ENCODE results near the gene TBC1D22A.

TBC1D22A gene

DNA sequence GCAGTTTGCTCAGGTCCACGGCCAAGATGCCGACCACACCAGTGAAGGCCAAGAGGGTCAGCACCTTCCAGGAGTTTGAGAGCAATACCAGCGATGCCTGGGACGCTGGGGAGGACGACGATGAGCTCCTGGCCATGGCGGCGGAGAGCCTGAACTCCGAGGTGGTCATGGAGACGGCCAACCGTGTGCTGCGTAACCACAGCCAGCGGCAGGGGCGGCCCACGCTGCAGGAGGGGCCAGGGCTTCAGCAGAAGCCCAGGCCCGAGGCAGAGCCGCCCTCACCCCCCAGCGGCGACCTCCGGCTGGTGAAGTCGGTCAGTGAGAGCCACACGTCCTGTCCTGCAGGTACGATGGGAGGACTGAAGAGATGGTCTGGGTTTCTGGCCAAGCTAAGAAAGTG, 31.0 kb downstream of the TBC1D22A start:
- H3K79me2 ChIP-seq (ENCODE audit: low read length), result peaks cover 42% of the 10 kb centered on the region
- DNase-seq, result no peak
- H3K4me1 ChIP-seq (ENCODE audit: low read length), result peaks cover 27% of the 10 kb centered on the region
- no peaks in the 10 kb centered on the region for H3K9me3 ChIP-seq (replicated peaks; ENCODE audit: insufficient read depth, low read length)
- H3K36me3 ChIP-seq (replicated peaks; ENCODE audit: insufficient read depth, low read length), result no peaks in the 10 kb centered on the region
- H3K27me3 ChIP-seq (replicated peaks; ENCODE audit: insufficient read depth, low read length), result no peaks in the 10 kb centered on the region
- no peak overlapping the region for H3K27ac ChIP-seq (ENCODE audit: low read length)
- no peak overlapping the region for H3K4me3 ChIP-seq (ENCODE audit: low read length)
- no peaks in the 10 kb centered on the region for H3K9me2 ChIP-seq (replicated peaks; ENCODE audit: insufficient read depth, low read length)
- TF ChIP-seq EZH2 (optimal IDR thresholded peaks at IDR 0.05; ENCODE audit: low read depth, low read length), result no peak
- no peak for TF ChIP-seq CTCF (IDR thresholded peaks at IDR 0.05; ENCODE audit: low read length)
- TF ChIP-seq EZH2phosphoT487 (IDR thresholded peaks at IDR 0.05; ENCODE audit: low read length), result no peak
- no peak overlapping the region for H2AFZ ChIP-seq (ENCODE audit: low read length)
- H3K4me2 ChIP-seq (ENCODE audit: low read depth, low read length), result no peak overlapping the region
- H3F3A ChIP-seq (ENCODE audit: insufficient read depth, low read length), result peaks cover 24% of the 10 kb centered on the region
- H4K20me1 ChIP-seq (ENCODE audit: insufficient read depth, low read length), result 0 out of 2 replicates have a peak, but pooled peaks cover 3% of the 10 kb centered on the region
- H3K9ac ChIP-seq (ENCODE audit: low read length), result no peak overlapping the region

DNA sequence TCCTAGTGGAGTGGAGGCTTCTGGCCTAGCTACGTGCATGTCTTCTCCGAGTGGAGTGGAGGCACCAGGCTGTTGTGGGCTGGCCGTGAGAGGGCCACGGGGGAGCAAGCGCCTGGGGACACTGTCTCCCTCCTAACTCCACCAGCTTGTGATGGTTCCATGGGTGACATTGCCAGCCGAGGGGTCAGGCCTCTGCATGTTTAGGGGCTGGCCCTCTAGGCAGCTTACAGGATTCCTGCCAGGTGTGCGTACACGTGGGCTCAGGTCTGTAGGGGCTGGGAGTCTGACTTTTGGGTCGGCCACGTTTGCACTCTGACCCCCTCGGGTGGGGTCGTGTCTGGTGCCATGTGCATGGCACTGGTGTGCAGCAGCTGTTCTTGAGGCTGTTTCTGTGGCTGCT, 31.6 kb downstream of the TBC1D22A start:
- TF ChIP-seq EZH2 (optimal IDR thresholded peaks at IDR 0.05; ENCODE audit: low read depth, low read length), result no peak
- TF ChIP-seq EZH2phosphoT487 (IDR thresholded peaks at IDR 0.05; ENCODE audit: low read length), result no peak
- no peak for TF ChIP-seq CTCF (IDR thresholded peaks at IDR 0.05; ENCODE audit: low read length)
- DNase-seq, result no peak
- no peak overlapping the region for H3K27ac ChIP-seq (ENCODE audit: low read length)
- H3K9ac ChIP-seq (ENCODE audit: low read length), result no peak overlapping the region
- H3F3A ChIP-seq (ENCODE audit: insufficient read depth, low read length), result peaks cover 19% of the 10 kb centered on the region
- H3K4me3 ChIP-seq (ENCODE audit: low read length), result no peak overlapping the region
- H2AFZ ChIP-seq (ENCODE audit: low read length), result no peak overlapping the region
- no peaks in the 10 kb centered on the region for H3K27me3 ChIP-seq (replicated peaks; ENCODE audit: insufficient read depth, low read length)
- H3K4me2 ChIP-seq (ENCODE audit: low read depth, low read length), result no peak overlapping the region
- peaks cover 42% of the 10 kb centered on the region for H3K79me2 ChIP-seq (ENCODE audit: low read length)
- no peaks in the 10 kb centered on the region for H3K9me3 ChIP-seq (replicated peaks; ENCODE audit: insufficient read depth, low read length)
- no peaks in the 10 kb centered on the region for H3K36me3 ChIP-seq (replicated peaks; ENCODE audit: insufficient read depth, low read length)
- H3K9me2 ChIP-seq (replicated peaks; ENCODE audit: insufficient read depth, low read length), result no peaks in the 10 kb centered on the region
- H3K4me1 ChIP-seq (ENCODE audit: low read length), result peaks cover 24% of the 10 kb centered on the region
- H4K20me1 ChIP-seq (ENCODE audit: insufficient read depth, low read length), result 0 out of 2 replicates have a peak, but pooled peaks cover 3% of the 10 kb centered on the region

GRCh38 chr22:46794491-46794890, 32.0 kb downstream of the TBC1D22A start:
- H3K27ac ChIP-seq (ENCODE audit: low read length), result no peak overlapping the region
- 0 out of 2 replicates have a peak, but pooled peaks cover 3% of the 10 kb centered on the region for H4K20me1 ChIP-seq (ENCODE audit: insufficient read depth, low read length)
- peaks cover 20% of the 10 kb centered on the region for H3K4me1 ChIP-seq (ENCODE audit: low read length)
- H3K27me3 ChIP-seq (replicated peaks; ENCODE audit: insufficient read depth, low read length), result no peaks in the 10 kb centered on the region
- no peak for DNase-seq
- peaks cover 15% of the 10 kb centered on the region for H3F3A ChIP-seq (ENCODE audit: insufficient read depth, low read length)
- TF ChIP-seq CTCF (IDR thresholded peaks at IDR 0.05; ENCODE audit: low read length), result no peak
- no peak for TF ChIP-seq EZH2 (optimal IDR thresholded peaks at IDR 0.05; ENCODE audit: low read depth, low read length)
- no peak for TF ChIP-seq EZH2phosphoT487 (IDR thresholded peaks at IDR 0.05; ENCODE audit: low read length)
- H3K4me2 ChIP-seq (ENCODE audit: low read depth, low read length), result no peak overlapping the region
- H3K36me3 ChIP-seq (replicated peaks; ENCODE audit: insufficient read depth, low read length), result no peaks in the 10 kb centered on the region
- no peaks in the 10 kb centered on the region for H3K9me3 ChIP-seq (replicated peaks; ENCODE audit: insufficient read depth, low read length)
- no peak overlapping the region for H2AFZ ChIP-seq (ENCODE audit: low read length)
- H3K79me2 ChIP-seq (ENCODE audit: low read length), result peaks cover 40% of the 10 kb centered on the region
- no peak overlapping the region for H3K9ac ChIP-seq (ENCODE audit: low read length)
- H3K4me3 ChIP-seq (ENCODE audit: low read length), result no peak overlapping the region
- no peaks in the 10 kb centered on the region for H3K9me2 ChIP-seq (replicated peaks; ENCODE audit: insufficient read depth, low read length)
